GM10248 (cell line): ENCODE results near the gene RHOT1.
"Not testable (repeated sequence)": the region's sequence is repeated elsewhere in the genome, so short reads cannot be mapped to it uniquely, and the experiment has no call there.

Experiments
- CTCF ChIA-PET: fragments of 300-600 bp; sonication (Branson Sonifier 250); formaldehyde crosslinking; extraction: SDS; loops from one replicate; lab custom pipeline; 2021; ENCODE audit warnings: antibody characterized with exemption; lab: Yijun Ruan, JAX
- POLR2A ChIA-PET: fragments of 350-650 bp; sonication (Branson Sonifier 250); formaldehyde crosslinking; extraction: SDS; loops from one replicate; lab custom pipeline; 2020; ENCODE audit warnings: antibody characterized with exemption; lab: Yijun Ruan, JAX
- DNase-seq: peaks from one replicate; pipeline ENCODE4 v3.0.0; 2012; ENCODE audit errors: extremely low spot score
- CTCF ChIP-seq: IDR thresholded peaks from 2 replicates; pipeline ENCODE4 v1.5.1; 2012; ENCODE audit warnings: mild to moderate bottlenecking, low read depth; ENCODE audit errors: extremely low read depth, missing control alignments, control extremely low read depth

Gene RHOT1

GRCh38 chr17:32258383-32259140 is 116.3 kb downstream of the RHOT1 start:
- POLR2A ChIA-PET: no interaction called here
- CTCF ChIA-PET: interaction anchor here (1.5 to 1.8 kb wide), 2 partner anchors 16 to 60 kb away, joined by 3 to 5 read pairs; no protein-coding TSS in a partner anchor
- no peak for TF ChIP-seq CTCF
- DNase-seq: no peak

- DNase-seq: no peak
- CTCF ChIA-PET: interaction anchor here (1.1 to 1.5 kb wide), 2 partner anchors 18 to 27 kb away, joined by 3 read pairs; no protein-coding TSS in a partner anchor
- TF ChIP-seq CTCF: no peak
- POLR2A ChIA-PET: no interaction called here
Observed at GRCh38 chr17:32259586-32259985, 117.3 kb downstream of the RHOT1 start.

- ChIA-PET POLR2A (no interaction called here), CTCF (interaction anchor here (0.8 to 1.9 kb wide), 4 partner anchors 9 to 39 kb away, joined by 3 to 5 read pairs (median 4); no protein-coding TSS in a partner anchor)
- TF ChIP-seq CTCF: no peak
- no peak for DNase-seq
Observed at GRCh38 chr17:32261417-32261736, 119.1 kb downstream of the RHOT1 start.

GRCh38 chr17:32261936-32262510 is 119.7 kb downstream of the RHOT1 start:
- CTCF ChIA-PET: interaction anchor here (0.8 to 1.9 kb wide), 5 partner anchors 9 to 38 kb away, joined by 3 to 5 read pairs (median 3); no protein-coding TSS in a partner anchor
- no peak for TF ChIP-seq CTCF
- DNase-seq: no peak
- POLR2A ChIA-PET: no interaction called here

- CTCF ChIA-PET: interaction anchor here (1.4 kb wide), 1 partner anchor 11 kb away, joined by 3 read pairs; no protein-coding TSS in a partner anchor
- POLR2A ChIA-PET, DNase-seq: not testable (repeated sequence)
Observed at GRCh38 chr17:32263515-32263914, 121.2 kb downstream of the RHOT1 start.

- ChIA-PET POLR2A (no interaction called here), CTCF (no interaction called here)
- no peak for DNase-seq
- no peak for TF ChIP-seq CTCF
Observed at GRCh38 chr17:32264140-32264799, 122.0 kb downstream of the RHOT1 start.
